A549 (cell line): ENCODE results near the gene GMPR2. TPM values are rescaled to one million over a fixed set of nuclear protein-coding genes. Genes with fewer than 3 reads are reported as not detected.

Experiments used
- ATAC-seq, 2 experiments: fragments of 200-7000 bp in 1 of 2; fragments of >200 bp in 1 of 2; cut with Nextera tagmentation in 1 of 2; cut with Tn5 transposase in 1 of 2; 3 replicates each; pipeline versions ENCODE4 v1.8.0 to v1.9.1; 2018 to 2020; ENCODE audit warnings: mild to moderate bottlenecking in 1 of 2, moderate library complexity in 1 of 2
- CTCF ChIA-PET: fragments of 300-600 bp; sonication (Branson Sonifier 250); formaldehyde crosslinking; extraction: SDS; loops from one replicate; lab custom pipeline; 2021; ENCODE audit warnings: antibody characterized with exemption, inconsistent platforms; lab: Yijun Ruan, JAX
- POLR2A ChIA-PET: fragments of 350-600 bp; formaldehyde crosslinking; extraction: SDS; loops from one replicate; lab custom pipeline; 2021; ENCODE audit warnings: antibody characterized with exemption, inconsistent platforms; lab: Yijun Ruan, JAX
- DNase-seq, 2 experiments: peaks; one replicate each; pipeline versions ENCODE4 v3.0.0 to v3.0.0-alpha.2; 2011 to 2016; ENCODE audit warnings: low read depth in 1 of 2, low spot score in 1 of 2
- FAIRE-seq: peaks from 2 replicates; lab custom pipeline; 2011; peaks lifted over from hg19 to GRCh38; lab: Jason Lieb, UNC
- H3K27ac ChIP-seq, 2 experiments: fragments of >200 bp; sonication (Bioruptor Twin); formaldehyde crosslinking; 3 replicates each; pipeline ENCODE4 v1.5.1; 2016 to 2017
- H3K4me1 ChIP-seq: fragments of >200 bp; sonication (Bioruptor Twin); formaldehyde crosslinking; 3 replicates; pipeline ENCODE4 v1.6.1; 2016
- H3K4me2 ChIP-seq: fragments of >200 bp; sonication (Bioruptor Twin); formaldehyde crosslinking; 3 replicates; pipeline ENCODE4 v1.6.1; 2016
- H3K4me3 ChIP-seq: fragments of >200 bp; sonication (Bioruptor Twin); formaldehyde crosslinking; 3 replicates; pipeline ENCODE4 v1.5.1; 2016
- H3K9me3 ChIP-seq: fragments of >200 bp; sonication (Bioruptor Twin); formaldehyde crosslinking; 3 replicates; pipeline ENCODE4 v1.6.1; 2016
- BHLHE40 ChIP-seq: IDR thresholded peaks from 2 replicates; pipeline ENCODE4 v1.6.1; 2012; ENCODE audit warnings: low read depth, low read length, inconsistent platforms
- E2F6 ChIP-seq: IDR thresholded peaks from 2 replicates; pipeline ENCODE4 v1.6.1; 2012; ENCODE audit warnings: low read depth, borderline replicate concordance
- EP300 ChIP-seq, 2 experiments: fragments of >200 bp; sonication (Bioruptor Twin); formaldehyde crosslinking; IDR thresholded peaks; 2 replicates in 1 of 2; 3 replicates in 1 of 2; pipeline ENCODE4 v1.6.1; 2016 to 2017
- GATA3 ChIP-seq: IDR thresholded peaks from 2 replicates; pipeline ENCODE4 v1.6.1; 2012; ENCODE audit warnings: borderline replicate concordance
- HES2 ChIP-seq: fragments of >200 bp; sonication (Bioruptor Twin); formaldehyde crosslinking; IDR thresholded peaks from 2 replicates; pipeline ENCODE4 v1.6.1; 2016
- HEYL ChIP-seq: fragments of 250-450 bp; sonication (Bioruptor Pico); IDR thresholded peaks from 2 replicates; pipeline ENCODE4 v1.8.0; 2021; ENCODE audit warnings: mild to moderate bottlenecking, moderate library complexity
- HOXB13 ChIP-seq: fragments of 250-450 bp; sonication (Bioruptor Pico); IDR thresholded peaks from 2 replicates; pipeline ENCODE4 v1.5.0; 2020; ENCODE audit warnings: low read depth, mild to moderate bottlenecking, moderate library complexity
- JUN ChIP-seq, 2 experiments: fragments of >200 bp; sonication (Bioruptor Twin); formaldehyde crosslinking; IDR thresholded peaks; 2 replicates in 1 of 2; 3 replicates in 1 of 2; pipeline ENCODE4 v1.6.1; 2016 to 2017
- KDM5A ChIP-seq: fragments of 200-600 bp; sonication (generic); IDR thresholded peaks from 2 replicates; pipeline ENCODE4 v1.6.1; 2016; ENCODE audit warnings: antibody characterized with exemption, mild to moderate bottlenecking
- MAFK ChIP-seq: fragments of 450-650 bp; IDR thresholded peaks from 2 replicates; pipeline ENCODE4 v1.6.1; 2014; ENCODE audit not compliant: partially characterized antibody
- MAX ChIP-seq: IDR thresholded peaks from 2 replicates; pipeline ENCODE4 v1.6.1; 2012
- MAZ ChIP-seq: fragments of 150-350 bp; IDR thresholded peaks from 2 replicates; pipeline ENCODE4 v1.6.1; 2014; ENCODE audit warnings: antibody characterized with exemption, low read depth, low read length, borderline replicate concordance
- MYC ChIP-seq: IDR thresholded peaks from 2 replicates; pipeline ENCODE4 v1.6.1; 2012; ENCODE audit warnings: mild to moderate bottlenecking, inconsistent platforms, low read length, improper control_type of control experiment, borderline replicate concordance
- NPAS2 ChIP-seq: fragments of 250-450 bp; sonication (Bioruptor Pico); IDR thresholded peaks from 2 replicates; pipeline ENCODE4 v1.8.0; 2022; ENCODE audit warnings: mild to moderate bottlenecking, moderate library complexity, borderline replicate concordance
- POLR2A ChIP-seq: IDR thresholded peaks from 2 replicates; pipeline ENCODE4 v1.6.1; 2012; ENCODE audit warnings: mild to moderate bottlenecking, low read length
- POLR2AphosphoS2 ChIP-seq: conservative IDR thresholded peaks from 2 replicates; pipeline ENCODE4 v1.6.1; 2012; ENCODE audit warnings: low read length, improper control_type of control experiment, inconsistent platforms
- RARB ChIP-seq: fragments of 250-450 bp; sonication (Bioruptor Pico); IDR thresholded peaks from 2 replicates; pipeline ENCODE4 v1.8.0; 2021; ENCODE audit warnings: mild to moderate bottlenecking, moderate library complexity
- REST ChIP-seq: fragments of 200-600 bp; sonication (generic); IDR thresholded peaks from 2 replicates; pipeline ENCODE4 v1.6.1; 2016; ENCODE audit warnings: antibody characterized with exemption, mild to moderate bottlenecking, moderate library complexity
- ZNF302 ChIP-seq: fragments of 250-450 bp; sonication (Bioruptor Pico); IDR thresholded peaks from 2 replicates; pipeline ENCODE4 v1.9.0; 2021; ENCODE audit warnings: inconsistent platforms, mild to moderate bottlenecking, moderate library complexity
- WGBS: methylation state at CpG from one replicate; pipeline ENCODE4 v1.1.6; 2017; ENCODE audit errors: missing lambda C conversion rate; 5-methylcytosine and 5-hydroxymethylcytosine counted together
- polyA plus RNA-seq, 4 experiments: library from polyadenylated mRNA; depleted of rRNA in 3 of 4; stranded (reverse); fragments of >200 nt; fragmentation: RNase III in 1 of 4; extraction: RNeasy Plus Mini Kit Qiagen cat#74134 plus additional on column Dnase treatment in 1 of 4; gene quantifications; 2 replicates in 3 of 4; 3 replicates in 1 of 4; pipeline ENCODE4 v1.2.3, GENCODE V29; 2011 to 2017

GMPR2 gene
- polyA plus RNA-seq, 2 of the 4 experiments (the other 2 are of a cell fraction): 70.0 to 91.7 TPM

GRCh38 chr14:24260026-24260779 is 27.5 kb downstream of the GMPR2 start:
- ATAC-seq: no peak
- WGBS: 83% methylated on average over 16 of the region's 16 CpGs
- FAIRE-seq: no peak
- 0 out of 6 replicates have a peak overlapping the region, but pooled peaks of 1 of the 2 experiments have one; percentile 49 for H3K27ac ChIP-seq
- H3K9me3 ChIP-seq: no peaks in the 10 kb centered on the region
- ChIA-PET POLR2A (interaction anchor here (2.0 kb wide), 1 partner anchor 11 kb away, joined by 12 read pairs; the partner anchor contains the start of gene RABGGTA), CTCF (interaction anchor here (1.0 to 34.0 kb wide), 4 partner anchors 11 to 47 kb away, joined by 3 to 469 read pairs (median 44); partner anchors contain the start of genes CHMP4A, CIDEB, DHRS1 and LTB4R)
- DNase-seq: no peak
- no peak overlapping the region for H3K4me2 ChIP-seq
- no peak for TF ChIP-seq POLR2AphosphoS2
- no peak for TF ChIP-seq HOXB13 (CRISPR knock-in tag)
- no peak for TF ChIP-seq HEYL (CRISPR knock-in tag)
- no peak for TF ChIP-seq JUN (IDR thresholded peaks at IDR 0.05)
- TF ChIP-seq HES2: no peak
- no peak for TF ChIP-seq KDM5A
- TF ChIP-seq BHLHE40: no peak
- TF ChIP-seq GATA3: no peak
- peaks cover 8% of the 10 kb centered on the region for H3K4me1 ChIP-seq
- H3K4me3 ChIP-seq: no peak overlapping the region

GRCh38 chr14:24260780-24261157 is 28.0 kb downstream of the GMPR2 start:
- CTCF ChIA-PET: interaction anchor here (1.0 to 34.0 kb wide), 4 partner anchors 11 to 47 kb away, joined by 3 to 469 read pairs (median 44); partner anchors contain the start of genes CHMP4A, CIDEB, DHRS1 and LTB4R
- no peak overlapping the region for H3K27ac ChIP-seq
- FAIRE-seq (no peak), ATAC-seq (no peak), DNase-seq (no peak)
- no peak overlapping the region for H3K4me3 ChIP-seq
- peaks cover 8% of the 10 kb centered on the region for H3K4me1 ChIP-seq
- H3K4me2 ChIP-seq: no peak overlapping the region
- TF ChIP-seq RARB (CRISPR knock-in tag): no peak
- no peak for TF ChIP-seq EP300 (IDR thresholded peaks at IDR 0.05)
- no peak for TF ChIP-seq REST
- no peak for TF ChIP-seq BHLHE40
- TF ChIP-seq MAFK: no peak
- no peak for TF ChIP-seq MYC
- no peak for TF ChIP-seq E2F6
- no peak for TF ChIP-seq POLR2A
- TF ChIP-seq MAX: no peak
- no peak for TF ChIP-seq NPAS2 (CRISPR knock-in tag)
- no peak for TF ChIP-seq MAZ
- TF ChIP-seq ZNF302 (CRISPR knock-in tag): no peak
- WGBS: 71% methylated on average over 4 of the region's 4 CpGs
- POLR2A ChIA-PET: interaction anchor here (2.0 kb wide), 1 partner anchor 10 kb away, joined by 12 read pairs; the partner anchor contains the start of gene RABGGTA
- H3K9me3 ChIP-seq: no peaks in the 10 kb centered on the region
